Lung (tissue), 12 donors: Measurements from ENCODE around the gene GIGYF2. TPM values are rescaled to one million over a fixed set of nuclear protein-coding genes. Genes with fewer than 3 reads are reported as not detected.

Experiments
- ATAC-seq: fragments of 200-7000 bp; cut with Tn5 transposase; one replicate; pipeline ENCODE4 v1.9.1; 2020; ENCODE audit warnings: moderate number of reproducible peaks; ENCODE audit not compliant: insufficient read depth, low FRiP score
- DNase-seq, 3 donors: peaks; one replicate each; pipeline ENCODE4 v3.0.0-alpha.2; 2013 to 2017
- H3K27ac ChIP-seq, 2 donors: one replicate each; pipeline ENCODE4 v1.5.1; 2013; ENCODE audit warnings: mild to moderate bottlenecking in 2 of 2, moderate library complexity in 2 of 2, control low read depth in 1 of 2, inconsistent platforms in 1 of 2, low read depth in 1 of 2, low read length in 1 of 2
- H3K27me3 ChIP-seq, 3 donors: one replicate each; pipeline ENCODE4 v1.5.1; 2013; ENCODE audit warnings: low read length in 2 of 3; ENCODE audit not compliant: control insufficient read depth in 3 of 3, insufficient read depth in 3 of 3
- H3K36me3 ChIP-seq, 4 donors: one replicate each; pipeline ENCODE4 v1.5.1; 2013; ENCODE audit warnings: low read length in 4 of 4, mild to moderate bottlenecking in 1 of 4, moderate library complexity in 1 of 4; ENCODE audit not compliant: control insufficient read depth in 4 of 4, insufficient read depth in 4 of 4
- H3K4me1 ChIP-seq, 5 donors: one replicate each; pipeline ENCODE4 v1.5.1; 2013; ENCODE audit warnings: low read length in 5 of 5, mild to moderate bottlenecking in 2 of 5, moderate library complexity in 1 of 5; ENCODE audit not compliant: control insufficient read depth in 5 of 5, insufficient read depth in 5 of 5
- H3K4me3 ChIP-seq: one replicate; pipeline ENCODE4 v1.5.1; 2013; ENCODE audit warnings: mild to moderate bottlenecking, control low read depth, moderate library complexity
- H3K9ac ChIP-seq, 2 donors: one replicate each; pipeline ENCODE4 v1.5.1; 2013; ENCODE audit warnings: low read length in 2 of 2, control low read depth in 1 of 2; ENCODE audit not compliant: insufficient read depth in 1 of 2
- H3K9me3 ChIP-seq, 4 donors: one replicate each; pipeline ENCODE4 v1.5.1; 2013; ENCODE audit warnings: low read length in 3 of 4, mild to moderate bottlenecking in 1 of 4, moderate library complexity in 1 of 4; ENCODE audit not compliant: control insufficient read depth in 4 of 4, insufficient read depth in 3 of 4
- WGBS, 2 donors: extraction: QIAGEN DNeasy Blood & Tissue Kit; methylation state at CpG; one replicate each; pipeline ENCODE4 v1.1.7; 2013; 5-methylcytosine and 5-hydroxymethylcytosine counted together
- polyA plus RNA-seq, 2 donors: library from polyadenylated mRNA; stranded (reverse); fragments of 200-250 nt; gene quantifications; one replicate each; pipeline ENCODE4 v1.2.1, GENCODE V29; 2013
- total RNA-seq, 2 donors: library from RNA; depleted of rRNA in 1 of 2; stranded (reverse); fragments of >200 nt in 1 of 2; gene quantifications; one replicate each; pipeline ENCODE4 v1.2.1, GENCODE V29; 2014 to 2021
- TF ChIP-seq, protein P1 (sequence below): IDR thresholded peaks from 2 replicates; pipeline ENCODE4 v1.5.1; 2012; ENCODE audit warnings: mild to moderate bottlenecking; ENCODE audit errors: control extremely low read depth, extremely low read depth
- donor health status: control.
- donor health status: control.
- donor health status: Bipolar disorder and iron deficiency.
- donor health status: healthy.
- donor health status: DM: yes; HTN: yes; CAD: no.

Gene GIGYF2
- total and polyA plus RNA-seq, 4 donors = 15.9 to 145 (median 37.3) TPM

DNA sequence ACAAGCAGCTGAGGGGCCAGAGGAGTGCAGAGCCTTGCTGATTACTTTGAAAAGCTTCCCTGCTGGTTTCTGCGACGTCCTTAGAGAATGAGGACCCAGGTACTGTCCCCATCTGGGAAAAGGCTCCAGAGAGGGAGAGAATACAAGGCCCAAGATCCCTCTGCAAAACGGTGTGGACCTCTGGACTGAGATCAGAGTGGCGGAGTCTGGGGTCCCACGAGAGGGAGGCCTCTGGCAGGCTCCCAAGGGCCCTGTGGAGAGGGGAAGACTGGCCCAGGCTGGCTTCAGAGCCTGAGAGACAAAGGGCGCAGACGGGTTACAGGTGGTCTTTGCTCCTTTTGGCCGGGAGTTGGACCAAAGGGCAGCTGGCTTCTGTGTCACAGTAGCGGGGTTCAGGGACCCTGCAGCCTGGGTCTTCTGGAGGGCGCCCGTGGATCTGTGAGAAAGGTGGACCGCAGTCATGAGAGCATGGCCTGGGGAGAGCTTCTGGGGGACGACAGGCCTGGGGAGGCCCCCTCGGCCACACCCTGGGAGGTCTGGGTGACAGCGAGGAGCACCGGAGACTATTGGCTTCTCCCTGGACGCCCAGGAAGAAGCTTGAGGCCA is 173.7 kb downstream of the GIGYF2 start:
- H3K27ac ChIP-seq = no peak overlapping the region
- H3K4me3 ChIP-seq = no peak overlapping the region
- TF ChIP-seq, protein P1, sequence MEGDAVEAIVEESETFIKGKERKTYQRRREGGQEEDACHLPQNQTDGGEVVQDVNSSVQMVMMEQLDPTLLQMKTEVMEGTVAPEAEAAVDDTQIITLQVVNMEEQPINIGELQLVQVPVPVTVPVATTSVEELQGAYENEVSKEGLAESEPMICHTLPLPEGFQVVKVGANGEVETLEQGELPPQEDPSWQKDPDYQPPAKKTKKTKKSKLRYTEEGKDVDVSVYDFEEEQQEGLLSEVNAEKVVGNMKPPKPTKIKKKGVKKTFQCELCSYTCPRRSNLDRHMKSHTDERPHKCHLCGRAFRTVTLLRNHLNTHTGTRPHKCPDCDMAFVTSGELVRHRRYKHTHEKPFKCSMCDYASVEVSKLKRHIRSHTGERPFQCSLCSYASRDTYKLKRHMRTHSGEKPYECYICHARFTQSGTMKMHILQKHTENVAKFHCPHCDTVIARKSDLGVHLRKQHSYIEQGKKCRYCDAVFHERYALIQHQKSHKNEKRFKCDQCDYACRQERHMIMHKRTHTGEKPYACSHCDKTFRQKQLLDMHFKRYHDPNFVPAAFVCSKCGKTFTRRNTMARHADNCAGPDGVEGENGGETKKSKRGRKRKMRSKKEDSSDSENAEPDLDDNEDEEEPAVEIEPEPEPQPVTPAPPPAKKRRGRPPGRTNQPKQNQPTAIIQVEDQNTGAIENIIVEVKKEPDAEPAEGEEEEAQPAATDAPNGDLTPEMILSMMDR = no peak
- DNase-seq (no peak), ATAC-seq (no peak)
- H3K9ac ChIP-seq = no peak overlapping the region
- H3K9me3 ChIP-seq = no peaks in the 10 kb centered on the region
- peaks cover 0 to 7% (median 5%) of the 10 kb centered on the region in 3 donors for H3K27me3 ChIP-seq
- 87% methylated on average over 17 of the region's 17 CpGs for whole genome bisulfite sequencing, 2 donors
- H3K36me3 ChIP-seq = no peaks in the 10 kb centered on the region
- peaks cover 0 to 4% (median 0%) of the 10 kb centered on the region in 5 donors for H3K4me1 ChIP-seq

- Histone ChIP-seq H3K9me3 (no peaks in the 10 kb centered on the region), H3K9ac (no peak overlapping the region), H3K36me3 (no peaks in the 10 kb centered on the region), H3K4me3 (no peak overlapping the region), H3K27ac (no peak overlapping the region), H3K4me1 (peaks cover 0 to 5% (median 0%) of the 10 kb centered on the region in 5 donors), H3K27me3 (peaks cover 0 to 7% (median 5%) of the 10 kb centered on the region in 3 donors)
- TF ChIP-seq, protein P1 = no peak
- WGBS, 2 donors = 55 to 78% methylated on average over 15 of the region's 15 CpGs
- no peak for ATAC-seq
- no peak for DNase-seq
Observed at GRCh38 chr2:232871418-232871834, 174.3 kb downstream of the GIGYF2 start.

DNA sequence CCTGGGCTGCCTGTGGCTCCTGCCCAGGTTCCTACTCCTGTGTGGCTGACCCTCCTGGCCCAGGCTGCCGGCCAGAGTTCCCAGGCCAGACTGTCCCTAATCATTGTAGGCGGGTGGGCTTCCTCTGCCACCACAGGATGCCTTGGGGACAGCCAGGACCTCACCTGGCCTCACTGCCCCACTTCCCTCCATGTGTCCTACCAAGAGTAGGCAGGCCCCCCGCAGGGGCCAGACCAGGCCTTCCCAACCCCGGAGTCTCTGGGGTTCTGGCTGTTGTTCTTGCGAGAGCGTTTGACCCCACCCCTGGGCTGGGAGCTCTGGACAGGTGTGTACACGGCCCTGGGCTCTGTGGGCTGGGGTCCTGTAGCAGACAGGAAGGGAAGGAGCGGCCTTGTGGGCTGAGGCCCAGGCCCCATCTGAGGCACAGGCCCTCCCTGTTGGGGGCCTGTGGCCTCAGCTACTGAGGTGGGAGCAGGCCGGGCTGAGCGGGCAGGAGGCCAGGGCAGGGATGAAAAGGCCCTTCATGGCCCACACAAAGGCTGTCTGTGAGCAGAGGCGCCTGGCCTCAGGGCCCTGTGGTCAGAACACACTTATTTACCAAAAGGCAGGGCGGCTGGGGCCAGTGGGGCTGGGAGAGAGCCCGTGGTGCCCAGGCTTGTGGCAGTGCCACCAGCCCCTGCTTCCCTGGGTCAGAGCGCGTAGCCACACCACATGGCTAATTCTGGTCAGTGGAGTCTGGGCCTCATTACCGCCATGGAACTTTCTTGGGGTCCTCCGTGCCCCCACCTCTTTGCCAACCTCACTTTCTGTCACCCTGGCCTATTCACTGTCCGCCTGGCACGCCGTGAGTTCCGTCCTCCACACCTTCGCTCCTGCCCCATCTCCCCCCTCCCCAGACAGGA is 175.0 kb downstream of the GIGYF2 start:
- 92 to 93% methylated on average over 22 of the region's 22 CpGs for WGBS, 2 donors
- peaks cover 0 to 7% (median 7%) of the 10 kb centered on the region in 3 donors for H3K27me3 ChIP-seq
- H3K9me3 ChIP-seq = no peaks in the 10 kb centered on the region
- TF ChIP-seq, protein P1 = no peak
- H3K36me3 ChIP-seq = no peaks in the 10 kb centered on the region
- no peak for ATAC-seq
- no peak overlapping the region for H3K9ac ChIP-seq
- no peak overlapping the region for H3K27ac ChIP-seq
- peaks cover 0 to 9% (median 0%) of the 10 kb centered on the region in 5 donors for H3K4me1 ChIP-seq
- no peak overlapping the region for H3K4me3 ChIP-seq
- DNase-seq = no peak
